Thoracic aorta (tissue), 2 donors: ENCODE measurements around the gene HAND2. TPM values are rescaled to one million over a fixed set of nuclear protein-coding genes. Genes with fewer than 3 reads are reported as not detected.

Experiments
- ATAC-seq: fragments of 150-250 bp; one replicate; pipeline ENCODE4 v1.8.0; 2017; ENCODE audit warnings: low read depth; ENCODE audit not compliant: insufficient number of reproducible peaks, low FRiP score
- DNase-seq: peaks from one replicate; pipeline ENCODE4 v3.0.0-alpha.2; 2020; ENCODE audit warnings: low spot score
- H3K27ac ChIP-seq, 2 donors: fragments of 200-600 bp; sonication (generic); 1 replicate in 1 of 2; 2 replicates in 1 of 2; pipeline ENCODE4 v1.5.1; 2016; ENCODE audit warnings: mild to moderate bottlenecking in 2 of 2, moderate library complexity in 2 of 2
- H3K27me3 ChIP-seq: fragments of 200-600 bp; sonication (generic); replicated peaks from 2 replicates; pipeline ENCODE4 v1.6.0; 2016; ENCODE audit warnings: mild to moderate bottlenecking; ENCODE audit not compliant: insufficient read depth
- H3K36me3 ChIP-seq: fragments of 200-600 bp; sonication (generic); one replicate; pipeline ENCODE4 v1.5.1; 2016
- H3K4me1 ChIP-seq, 2 donors: fragments of 200-600 bp; sonication (generic); 1 replicate in 1 of 2; 2 replicates in 1 of 2; pipeline versions ENCODE4 v1.5.1 to v1.6.0; 2016; ENCODE audit warnings: low read depth in 2 of 2, mild to moderate bottlenecking in 1 of 2; ENCODE audit not compliant: control insufficient read depth in 1 of 2
- H3K4me3 ChIP-seq: fragments of 200-600 bp; sonication (generic); 2 replicates; pipeline ENCODE4 v1.5.1; 2016; ENCODE audit warnings: mild to moderate bottlenecking
- H3K9me3 ChIP-seq: fragments of 200-600 bp; sonication (generic); 2 replicates; pipeline ENCODE4 v1.5.1; 2016
- CTCF ChIP-seq: fragments of 200-600 bp; sonication (generic); IDR thresholded peaks from one replicate; pipeline ENCODE4 v1.5.1; 2019; ENCODE audit warnings: antibody characterized with exemption
- total RNA-seq, 2 donors: library from RNA; depleted of rRNA; stranded (reverse); fragments of >200 nt; gene quantifications; one replicate each; pipeline versions ENCODE4 v1.1.0 to v1.2.3, GENCODE V29; 2016

Gene HAND2
- total RNA-seq, 2 donors from 2014 or later: 25.7 to 28.2 TPM

- H3K27ac ChIP-seq: no peak overlapping the region
Measured at GRCh38 chr4:173488074-173488473, 42.0 kb downstream of the HAND2 start.

DNA sequence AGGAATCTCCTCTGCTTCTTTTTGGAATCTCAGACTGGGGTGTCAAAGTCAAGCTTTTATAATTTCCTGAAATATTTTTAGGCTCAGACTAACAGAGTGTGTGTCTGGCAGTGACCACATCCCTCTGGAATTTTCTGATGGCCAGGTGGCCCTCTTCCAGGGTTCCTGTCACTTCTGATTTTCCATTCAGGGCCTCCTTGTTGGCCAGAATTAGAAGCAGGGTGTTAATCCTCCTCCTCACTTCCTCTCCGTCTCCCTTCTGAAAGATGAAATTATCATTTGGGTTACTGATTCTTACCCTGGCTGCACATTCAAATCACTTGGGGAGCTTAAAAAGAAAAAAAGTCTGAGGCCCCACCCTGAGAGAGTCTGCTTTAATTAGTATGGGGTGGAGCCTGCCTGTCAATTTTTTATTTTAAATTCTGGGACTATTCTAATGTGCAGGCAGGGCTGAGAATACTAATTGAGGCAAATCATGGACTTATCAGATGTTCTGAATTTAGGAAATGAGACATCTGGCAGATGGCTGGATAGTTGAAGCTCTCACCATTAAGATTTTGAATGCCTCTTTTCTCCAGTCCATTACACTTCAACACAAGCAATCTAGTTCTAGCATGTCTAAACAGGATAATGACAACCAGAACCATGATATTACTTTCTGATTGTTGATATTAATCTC is 43.2 kb downstream of the HAND2 start:
- no peak for DNase-seq
- H3K27ac ChIP-seq: peak overlapping the region; percentile 16 to 68

More at GRCh38 chr4:173488074-173488473, 42.0 kb downstream of the HAND2 start:
- TF ChIP-seq CTCF: no peak
- Histone ChIP-seq H3K4me3 (no peak overlapping the region), H3K4me1 (peaks cover 11 to 35% of the 10 kb centered on the region in 2 donors), H3K9me3 (no peaks in the 10 kb centered on the region), H3K27me3 (no peaks in the 10 kb centered on the region), H3K36me3 (no peaks in the 10 kb centered on the region)
- no peak for ATAC-seq
- no peak for DNase-seq

DNA sequence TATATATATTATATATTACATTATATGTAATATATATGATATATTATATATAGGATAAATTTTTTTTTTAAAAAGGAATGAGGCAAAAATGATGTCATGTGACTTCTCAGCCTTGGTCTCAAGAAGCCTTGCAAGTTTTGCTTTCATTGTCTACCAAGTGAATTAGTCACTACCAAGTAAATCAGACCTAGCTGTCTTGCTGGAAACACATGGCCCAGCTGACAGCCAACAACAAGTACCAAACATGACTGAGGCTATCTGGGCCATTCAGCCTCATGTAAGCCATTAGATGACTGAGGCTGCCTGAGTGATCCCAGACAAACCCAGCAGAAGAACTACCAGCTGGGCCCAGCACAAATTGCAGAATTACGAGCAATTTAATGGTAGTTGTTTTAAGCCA is 44.9 kb downstream of the HAND2 start:
- H3K27me3 ChIP-seq: no peaks in the 10 kb centered on the region
- ATAC-seq (peak; percentile 30), DNase-seq (no peak)
- peaks cover 4 to 21% of the 10 kb centered on the region in 2 donors for H3K4me1 ChIP-seq
- no peak overlapping the region for H3K4me3 ChIP-seq
- no peaks in the 10 kb centered on the region for H3K36me3 ChIP-seq
- no peak for TF ChIP-seq CTCF
- peak overlapping the region in 1 of 2 donors; percentile 68 for H3K27ac ChIP-seq
- H3K9me3 ChIP-seq: no peaks in the 10 kb centered on the region

More for the DNA sequence above, 43.2 kb downstream of the HAND2 start:
- ATAC-seq: no peak
- H3K36me3 ChIP-seq: no peaks in the 10 kb centered on the region
- no peaks in the 10 kb centered on the region for H3K27me3 ChIP-seq
- TF ChIP-seq CTCF: no peak
- H3K4me1 ChIP-seq: peaks cover 11 to 35% of the 10 kb centered on the region in 2 donors
- H3K4me3 ChIP-seq: no peak overlapping the region
- no peaks in the 10 kb centered on the region for H3K9me3 ChIP-seq

GRCh38 chr4:173482330-173482931 is 47.6 kb downstream of the HAND2 start:
- Histone ChIP-seq H3K27me3 (no peaks in the 10 kb centered on the region), H3K4me3 (no peak overlapping the region), H3K27ac (no peak overlapping the region), H3K9me3 (no peaks in the 10 kb centered on the region), H3K4me1 (peaks cover 4 to 38% of the 10 kb centered on the region in 2 donors), H3K36me3 (no peaks in the 10 kb centered on the region)
- ATAC-seq (no peak), DNase-seq (no peak)
- no peak for TF ChIP-seq CTCF

DNA sequence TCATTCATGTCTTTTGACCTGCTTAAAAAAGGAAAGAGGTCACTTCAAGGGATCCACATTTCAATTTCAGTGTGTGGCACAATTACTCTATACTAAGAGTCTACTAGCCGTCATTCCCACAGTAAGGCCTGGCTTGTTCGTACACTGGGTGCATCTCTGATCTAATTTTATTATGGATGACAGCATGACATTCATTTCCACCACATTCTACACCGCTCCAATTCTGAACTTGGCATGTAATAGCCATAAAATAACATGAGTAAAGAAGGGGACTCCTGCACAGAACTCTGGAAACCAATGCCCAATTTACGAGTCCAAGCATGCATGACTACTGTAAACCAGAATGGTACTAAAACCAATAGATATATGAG is 51.1 kb downstream of the HAND2 start:
- Histone ChIP-seq H3K27ac (peak overlapping the region; percentile 49 to 54), H3K4me3 (peak overlapping the region; percentile 23)

More for the DNA sequence above, 51.1 kb downstream of the HAND2 start:
- Histone ChIP-seq H3K36me3 (no peaks in the 10 kb centered on the region), H3K9me3 (no peaks in the 10 kb centered on the region), H3K4me1 (peaks cover 0 to 28% of the 10 kb centered on the region in 2 donors), H3K27me3 (no peaks in the 10 kb centered on the region)
- TF ChIP-seq CTCF: no peak
- ATAC-seq (no peak), DNase-seq (no peak)
